OCI-M2 (cell line): Measurements from ENCODE around the gene CCDC141.
"Not testable (repeated sequence)": the region's sequence is repeated elsewhere in the genome, so short reads cannot be mapped to it uniquely, and the experiment has no call there.

Source experiments
- DNase-seq: peaks from one replicate; lab custom pipeline; 2025; ENCODE audit not compliant: unreplicated experiment; lab: John Stamatoyannopoulos, UW

The CCDC141 gene

DNA sequence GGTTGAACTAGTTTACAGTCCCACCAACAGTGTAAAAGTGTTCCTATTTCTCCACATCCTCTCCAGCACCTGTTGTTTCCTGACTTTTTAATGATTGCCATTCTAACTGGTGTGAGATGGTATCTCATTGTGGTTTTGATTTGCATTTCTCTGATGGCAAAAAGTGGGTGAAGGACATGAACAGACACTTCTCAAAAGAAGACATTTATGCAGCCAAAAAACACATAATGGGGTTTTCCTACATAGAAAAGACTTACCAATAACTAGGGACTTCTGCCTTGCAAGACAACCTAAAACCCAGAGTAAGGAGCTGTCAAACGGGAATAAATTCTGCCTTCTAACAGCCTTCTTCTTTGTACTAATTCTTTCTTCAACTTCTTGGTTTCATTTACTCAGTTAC is 4.3 kb downstream of the CCDC141 start:
- not testable (repeated sequence) for DNase-seq

DNA sequence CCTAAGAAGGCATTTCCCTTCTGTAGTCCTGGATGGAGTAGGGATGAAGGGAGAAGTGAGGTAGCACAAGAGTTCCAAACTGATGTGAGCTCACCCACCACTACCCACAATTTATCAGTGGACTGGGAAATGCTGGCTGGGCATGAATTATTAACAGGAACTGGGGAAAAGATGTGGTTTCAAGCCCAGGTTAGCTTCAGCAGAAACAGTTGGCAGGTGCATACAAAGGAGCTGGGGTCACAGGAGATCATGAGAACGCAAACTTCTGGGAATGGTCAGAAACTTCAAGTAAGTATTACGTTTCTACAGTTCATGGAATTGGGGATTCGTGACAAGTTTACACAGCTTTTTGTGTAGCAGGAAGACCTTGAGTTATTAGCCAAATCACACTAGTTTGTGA is 5.4 kb downstream of the CCDC141 start:
- no peak for DNase-seq

DNA sequence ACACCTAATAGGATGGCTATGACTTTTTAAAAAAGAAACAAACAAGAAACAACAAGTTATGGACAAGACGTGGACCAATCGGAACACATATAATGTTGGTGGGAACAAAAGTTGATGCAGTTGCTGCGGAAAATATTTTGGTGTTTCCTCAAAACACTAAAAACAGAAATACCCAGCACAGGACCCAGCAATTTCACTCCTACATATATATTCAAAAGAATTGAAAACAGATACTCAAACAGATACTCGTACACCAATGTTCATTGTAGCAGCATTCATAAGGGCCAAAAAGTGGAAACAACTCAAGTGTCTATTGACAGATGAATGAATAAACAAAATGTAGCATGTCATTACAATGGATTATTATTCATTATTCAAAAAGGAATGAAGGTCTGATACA is 12.1 kb downstream of the CCDC141 start:
- DNase-seq: no peak

DNA sequence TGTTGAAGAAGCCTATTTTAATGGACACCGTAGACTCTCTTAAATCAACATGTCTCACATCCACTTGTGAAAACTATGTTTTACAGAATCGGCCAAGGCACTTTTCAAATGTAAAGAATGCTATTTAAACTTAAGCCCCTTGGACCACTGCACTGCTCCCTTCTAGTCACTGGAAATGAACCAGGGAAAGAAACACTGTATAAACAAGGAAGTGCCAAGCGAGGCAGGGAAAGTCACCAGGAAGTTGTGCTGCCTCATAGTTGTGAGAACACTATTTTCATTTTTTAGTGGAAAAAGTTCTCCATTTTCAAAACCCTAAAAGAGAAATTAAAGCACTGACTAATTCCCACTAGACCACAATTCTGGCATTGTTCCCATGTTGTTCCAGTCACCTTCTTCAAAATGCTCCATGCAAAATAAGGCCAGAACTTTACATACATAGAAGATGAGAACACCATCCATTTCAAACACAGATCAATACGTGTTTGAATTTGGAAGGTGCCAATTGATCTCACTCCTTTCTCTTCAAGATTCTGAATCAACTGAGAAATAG is 13.5 kb downstream of the CCDC141 start:
- no peak for DNase-seq

DNA sequence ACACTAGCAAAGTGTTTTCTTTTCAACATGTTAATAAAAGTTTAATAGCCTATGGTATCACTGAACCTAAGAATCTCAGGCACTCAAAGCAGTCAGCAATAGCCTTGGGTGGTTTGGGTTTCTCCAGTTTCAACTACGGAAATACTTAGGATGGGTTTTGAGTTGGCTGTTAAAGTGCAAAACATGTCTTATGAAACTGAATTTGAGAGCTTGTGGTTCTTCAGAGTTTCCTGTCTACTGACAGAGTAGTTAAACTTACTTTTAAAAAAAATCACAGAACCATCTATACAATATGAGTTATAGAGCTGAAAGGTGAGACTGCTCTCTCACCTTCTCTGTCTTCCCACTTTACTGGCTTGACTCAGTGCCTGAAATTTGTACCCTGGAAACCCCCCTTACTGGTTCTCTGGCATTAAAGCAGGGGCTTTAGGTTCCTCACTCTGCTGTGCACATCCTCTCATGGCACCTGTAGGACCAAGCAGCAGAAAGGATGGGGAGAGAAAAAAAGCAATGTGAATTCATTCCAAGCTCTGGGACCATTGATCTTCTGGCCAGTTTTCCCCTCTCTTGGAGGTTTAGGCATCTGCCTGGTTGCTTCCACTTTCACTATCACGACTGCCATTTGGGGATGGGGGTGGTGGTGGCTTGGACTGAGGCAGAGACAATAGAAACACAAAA is 18.1 kb downstream of the CCDC141 start:
- no peak for DNase-seq

DNA sequence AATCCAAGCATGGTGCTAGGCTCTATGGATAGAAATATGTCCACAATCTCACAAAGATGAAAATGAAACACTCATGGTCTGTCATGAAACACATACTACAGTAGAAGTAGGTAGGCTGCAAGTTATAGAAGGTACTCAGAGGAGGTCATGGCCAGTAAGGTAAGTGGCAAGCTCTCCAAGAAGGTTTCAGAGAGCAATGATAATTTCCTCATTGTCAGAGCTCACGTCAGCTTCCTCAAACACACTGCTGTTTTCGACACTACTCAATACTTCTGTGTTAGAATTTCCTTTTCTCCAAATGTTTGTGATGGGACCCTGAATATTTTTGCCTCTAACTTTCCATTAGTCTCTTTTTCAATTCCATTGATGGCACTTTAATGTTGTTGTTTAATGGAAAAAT is 25.5 kb downstream of the CCDC141 start:
- DNase-seq: no peak

DNA sequence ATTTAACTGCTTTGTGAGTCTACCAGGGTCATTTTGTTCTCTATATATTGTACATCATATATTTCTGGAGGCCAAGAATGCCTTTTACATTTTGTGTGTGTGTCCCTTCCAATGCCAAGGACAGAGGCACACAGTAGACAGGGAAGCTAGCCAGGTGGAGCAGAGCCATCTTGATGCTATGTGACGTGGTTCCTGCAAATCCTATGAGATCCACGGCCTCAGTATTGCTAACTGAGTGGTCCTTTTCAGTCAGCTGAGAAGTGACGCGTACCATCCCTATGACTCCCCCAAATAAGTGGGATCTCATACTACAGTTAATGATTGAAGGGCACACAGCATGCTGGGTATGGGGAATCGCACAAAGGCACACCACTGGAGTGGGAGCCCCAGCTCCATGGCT is 27.3 kb downstream of the CCDC141 start:
- no peak for DNase-seq

DNA sequence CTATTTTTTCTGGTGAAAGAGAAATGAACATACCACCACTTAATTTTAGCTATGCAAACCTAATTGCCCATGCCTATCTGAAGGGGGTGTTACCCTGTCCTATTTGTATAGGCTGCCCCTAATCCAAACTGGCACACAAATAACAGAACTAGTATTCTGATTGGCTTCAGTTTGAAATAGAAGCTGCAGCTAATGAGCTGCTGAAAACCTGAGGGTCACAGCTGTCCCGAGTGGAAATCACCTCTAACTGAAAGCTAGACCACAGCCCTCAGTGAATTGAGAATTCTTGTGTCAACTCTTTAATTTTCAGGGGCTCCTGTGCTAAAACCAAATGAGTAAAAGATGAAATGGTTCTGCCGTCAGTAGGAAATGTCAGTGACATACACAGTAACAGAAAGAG is 28.7 kb downstream of the CCDC141 start:
- DNase-seq: no peak

DNA sequence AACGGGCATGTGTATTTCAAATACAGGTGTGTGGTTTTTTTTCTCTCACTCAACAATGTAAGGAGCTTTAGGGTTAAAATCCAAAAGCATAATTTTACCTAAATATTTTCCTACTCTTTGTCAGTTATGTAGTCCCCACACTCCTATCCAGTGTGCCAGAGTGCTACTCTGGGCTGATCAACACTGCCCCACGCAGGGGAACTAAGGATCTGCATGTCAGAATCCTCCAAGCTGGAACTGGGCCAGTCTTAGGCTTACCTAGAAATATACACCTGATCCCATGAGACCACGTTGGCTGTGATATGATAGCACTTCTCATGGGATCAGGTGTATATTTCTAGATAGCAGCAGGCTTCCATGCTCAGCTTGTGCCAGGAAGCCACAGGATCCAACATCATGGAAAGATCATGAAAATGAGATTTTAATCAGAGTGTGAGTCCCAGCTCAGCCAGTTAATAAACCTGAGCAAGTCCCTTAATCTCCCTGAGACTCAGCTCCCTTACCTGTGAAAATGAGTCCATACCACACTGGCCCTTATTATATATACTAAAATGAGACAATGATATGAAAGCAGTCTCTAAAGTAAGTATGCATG is 29.7 kb downstream of the CCDC141 start:
- DNase-seq: no peak

DNA sequence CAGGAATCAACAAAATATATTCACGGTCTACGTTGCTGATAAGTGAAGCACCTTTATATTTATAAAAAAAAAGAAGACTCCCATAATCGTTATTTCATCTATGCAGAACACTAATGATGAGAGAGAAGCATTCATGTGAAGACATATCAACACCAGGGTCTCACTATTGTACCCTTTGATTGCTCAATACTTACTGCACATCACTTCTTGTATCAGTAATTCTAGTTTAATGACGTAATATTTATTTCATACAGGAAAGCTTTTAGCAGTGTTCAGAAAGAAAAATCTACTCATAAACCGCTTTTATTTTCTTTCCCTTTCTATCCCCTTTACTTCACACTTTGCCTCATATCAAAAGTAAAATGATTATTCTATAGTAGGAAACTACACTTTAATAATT is 30.7 kb downstream of the CCDC141 start:
- DNase-seq: no peak

DNA sequence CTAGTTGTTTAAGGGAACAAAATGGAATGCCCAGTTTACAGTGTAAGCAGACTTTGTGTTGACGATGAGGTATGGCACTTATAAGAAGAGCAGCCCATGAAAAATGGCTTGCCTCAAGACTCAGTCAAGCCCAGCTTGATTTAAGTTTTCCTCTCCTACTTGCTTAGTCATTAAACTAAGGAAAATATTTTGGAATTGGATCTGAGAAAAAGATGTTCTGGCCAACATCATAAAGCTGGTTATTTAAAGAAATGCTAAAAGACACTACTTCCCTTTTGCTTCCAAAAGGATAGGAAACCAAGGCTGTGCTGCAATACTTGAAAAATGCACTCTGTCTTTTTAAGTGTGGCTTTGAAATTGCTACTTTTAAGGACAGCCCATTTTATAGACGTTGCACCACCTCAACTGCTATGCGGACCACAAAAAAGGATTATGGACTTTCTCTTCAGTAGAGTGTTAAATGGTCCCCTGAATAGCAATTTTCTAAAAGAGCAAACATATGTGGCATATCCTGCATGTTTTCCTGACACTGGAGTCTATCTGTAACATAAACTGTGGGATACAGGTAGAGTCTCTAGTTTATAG is 32.1 kb downstream of the CCDC141 start:
- no peak for DNase-seq

DNA sequence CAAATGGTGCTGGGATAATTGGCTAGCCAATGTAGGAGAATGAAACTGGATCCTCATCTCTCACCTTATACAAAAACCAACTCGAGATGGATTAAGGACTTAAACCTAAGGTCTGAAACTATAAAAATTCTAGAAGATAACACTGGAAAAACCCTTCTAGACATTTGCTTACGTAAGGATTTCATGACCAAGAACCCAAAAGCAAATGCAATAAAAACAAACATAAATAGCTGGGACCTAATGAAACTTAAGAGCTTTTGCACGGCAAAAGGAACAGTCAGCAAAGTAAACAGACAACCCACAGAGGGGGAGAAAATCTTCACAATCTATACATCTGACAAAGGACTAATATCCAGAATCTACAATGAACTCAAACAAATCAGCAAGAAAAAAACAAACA is 35.7 kb downstream of the CCDC141 start:
- not testable (repeated sequence) for DNase-seq

DNA sequence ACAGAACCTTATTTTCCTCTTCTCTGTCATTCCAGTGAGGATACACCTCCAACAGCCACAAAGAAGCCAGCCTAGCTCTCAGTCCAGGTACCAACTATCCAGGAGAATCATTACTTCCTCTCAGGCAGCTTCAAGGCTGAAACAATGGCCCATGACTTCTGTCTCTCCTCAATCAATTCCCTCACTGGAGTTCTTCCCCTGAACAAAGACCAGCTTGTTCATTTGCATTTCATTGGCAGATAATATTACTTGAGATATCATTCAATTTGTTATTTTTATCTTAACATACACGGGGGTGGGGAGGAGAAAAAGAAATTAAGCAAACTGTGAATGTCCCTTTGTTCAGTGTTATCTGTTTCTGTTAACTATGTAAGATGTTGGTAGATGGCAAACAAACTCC is 44.0 kb downstream of the CCDC141 start:
- DNase-seq: no peak

DNA sequence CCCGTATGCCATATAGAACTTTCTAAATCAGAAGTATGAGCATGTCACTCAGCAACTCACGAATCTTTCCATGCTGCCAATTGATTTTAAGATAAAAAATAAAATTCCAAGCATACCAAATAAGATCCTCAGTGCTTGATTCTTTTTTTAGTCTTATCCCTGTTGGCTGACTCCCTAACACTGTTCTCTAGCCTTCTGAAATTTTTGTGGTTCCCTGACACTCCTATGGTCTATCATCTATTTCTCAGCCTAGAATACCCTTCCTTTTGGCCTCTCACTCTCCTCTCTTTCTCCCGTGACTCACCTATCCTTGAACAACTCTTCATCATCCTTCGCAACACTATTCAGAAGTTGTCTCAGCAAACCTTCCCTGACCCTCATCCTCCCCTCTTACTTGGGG is 50.5 kb downstream of the CCDC141 start:
- no peak for DNase-seq

DNA sequence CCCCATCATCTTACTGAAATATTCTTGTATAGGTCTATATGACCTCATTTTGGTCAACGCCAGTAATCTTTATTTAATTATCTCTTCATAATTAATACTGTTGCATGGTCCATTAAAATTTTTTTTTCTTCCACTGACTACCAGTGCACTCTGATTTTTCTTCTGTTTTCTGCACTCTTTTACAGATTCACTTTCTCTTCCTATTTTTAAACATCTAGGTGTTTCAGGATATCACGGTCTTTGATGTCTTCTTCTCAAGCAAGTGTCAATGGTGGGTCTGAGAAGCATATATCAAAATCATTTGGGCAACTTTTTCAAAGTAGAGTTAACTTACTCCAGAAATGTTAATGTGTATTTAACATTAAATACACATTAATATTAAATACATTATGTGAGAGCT is 51.4 kb downstream of the CCDC141 start:
- DNase-seq: no peak

DNA sequence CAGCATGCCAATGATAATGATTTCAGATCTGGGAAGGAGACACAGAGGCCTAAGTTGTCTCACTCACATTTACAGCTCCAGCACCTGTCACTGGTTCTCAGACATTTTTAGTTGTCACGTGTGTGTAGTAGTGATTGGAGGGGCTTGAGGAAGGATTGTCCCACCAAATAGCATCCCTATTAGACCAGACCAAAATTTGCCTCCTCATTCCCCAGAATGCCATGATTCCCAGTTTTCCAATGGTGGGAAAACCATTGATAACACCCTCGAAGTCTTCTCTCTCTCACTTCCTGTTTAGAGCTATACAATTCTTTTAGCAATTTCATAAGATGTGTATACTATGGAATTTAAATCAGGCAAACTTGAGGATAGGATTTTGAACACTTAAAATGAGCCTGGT is 52.5 kb downstream of the CCDC141 start:
- DNase-seq: no peak

DNA sequence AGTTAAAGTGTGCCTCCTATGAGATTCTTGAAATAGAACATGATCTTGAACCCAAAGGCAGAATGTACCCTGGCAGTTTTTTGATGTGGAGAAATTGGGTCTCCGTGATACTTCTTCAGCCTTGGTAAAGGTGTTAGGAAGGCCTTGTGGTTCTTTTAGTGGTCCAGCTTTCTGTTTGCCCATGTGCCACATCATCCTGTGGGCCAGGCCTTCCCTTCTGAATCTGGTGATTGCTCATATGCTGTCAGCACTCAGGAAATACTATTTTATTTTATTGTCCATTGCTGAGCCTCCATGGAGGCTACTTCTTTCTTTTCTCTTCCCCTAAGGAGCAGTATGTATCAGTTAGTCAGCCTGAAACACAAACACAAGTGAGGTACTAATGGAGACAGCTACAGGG is 52.9 kb downstream of the CCDC141 start:
- DNase-seq: no peak

DNA sequence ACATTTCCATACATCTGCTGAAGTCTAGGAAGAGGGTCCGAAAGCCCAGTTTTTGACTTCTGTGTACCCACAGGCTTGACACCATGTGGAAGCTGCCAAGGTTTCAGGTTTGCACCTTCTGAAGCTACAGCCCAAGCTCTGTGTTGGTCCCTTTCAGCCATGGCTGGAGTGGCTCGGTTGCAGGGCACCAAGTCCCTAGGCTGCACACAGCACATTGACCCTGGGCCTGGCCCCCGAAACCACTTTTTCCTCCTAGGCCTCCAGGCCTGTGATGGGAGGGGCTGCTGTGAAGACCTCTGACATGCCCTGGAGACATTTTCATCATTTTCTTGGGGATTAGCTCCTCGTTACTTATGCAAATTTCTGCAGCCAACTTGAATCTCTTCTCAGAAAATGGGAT is 55.7 kb downstream of the CCDC141 start:
- no peak for DNase-seq

DNA sequence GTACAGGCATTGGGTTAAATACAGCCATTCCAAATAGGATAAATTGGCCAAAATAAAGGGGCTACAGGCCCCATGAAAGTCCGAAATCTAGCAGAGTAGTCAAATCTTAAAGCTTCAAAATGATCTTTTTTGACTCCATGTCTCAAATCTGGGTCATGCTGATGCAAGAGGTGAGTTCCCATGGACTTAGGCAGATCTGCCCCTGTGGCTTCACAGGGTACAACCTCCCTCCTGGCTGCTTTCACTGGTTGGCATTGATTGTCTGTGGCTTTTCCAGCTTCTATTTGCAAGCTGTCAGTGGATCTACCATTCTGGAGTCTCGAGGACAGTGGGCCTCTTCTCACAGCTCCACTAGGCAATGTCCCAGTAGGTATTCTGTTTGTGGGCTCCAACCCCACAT is 56.1 kb downstream of the CCDC141 start:
- no peak for DNase-seq

DNA sequence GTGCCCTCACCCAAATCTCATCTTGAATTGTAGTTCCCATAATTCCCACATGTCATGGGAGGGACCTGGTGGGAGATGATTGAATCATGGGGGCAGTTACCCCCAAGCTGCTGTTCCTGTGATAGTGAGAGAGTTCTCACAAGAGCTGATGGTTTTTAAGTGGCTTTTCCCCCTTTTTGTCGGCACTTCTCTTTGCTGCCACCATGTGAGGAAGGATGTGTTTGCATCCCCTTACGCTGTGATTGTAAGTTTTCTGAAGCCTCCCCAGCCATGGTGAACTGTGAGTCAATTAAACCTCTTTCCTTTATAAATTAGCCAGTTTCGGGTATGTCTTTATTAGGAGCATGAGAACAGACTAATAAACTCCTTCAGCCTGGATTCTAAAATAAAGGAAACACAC is 57.2 kb downstream of the CCDC141 start:
- not testable (repeated sequence) for DNase-seq

DNA sequence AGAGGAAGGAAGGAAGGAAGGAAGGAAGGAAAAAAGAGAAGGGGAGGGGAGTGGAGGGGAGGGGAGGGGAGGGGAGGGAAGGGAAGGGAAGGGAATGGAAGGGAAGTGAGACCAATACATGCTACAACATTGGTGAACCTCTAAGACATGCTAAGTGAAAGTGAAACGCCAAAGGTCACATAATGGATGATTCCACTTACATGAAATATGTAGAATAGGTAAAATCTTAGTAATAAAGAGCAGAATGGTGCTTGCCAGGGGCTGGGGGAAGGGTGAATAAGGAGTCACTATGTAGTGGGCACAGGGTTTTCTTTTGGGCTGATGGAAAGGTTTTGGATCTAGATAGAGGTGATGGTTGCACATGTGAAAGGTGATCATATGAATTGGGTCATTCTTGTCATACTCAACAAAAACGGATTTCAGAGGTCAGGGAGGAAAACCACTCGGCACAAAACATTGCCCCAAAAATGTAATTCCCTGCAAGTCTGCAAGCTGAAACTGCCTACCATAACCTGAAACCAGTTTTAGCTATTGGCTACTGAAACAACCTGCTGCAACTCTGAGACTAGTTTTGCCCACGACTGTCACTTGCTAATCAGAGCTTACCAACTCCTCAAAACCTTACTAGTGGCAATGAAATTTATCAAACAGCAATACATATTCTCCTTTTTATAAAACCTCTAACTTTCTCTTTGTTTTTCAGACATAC is 59.2 kb downstream of the CCDC141 start:
- no peak for DNase-seq

DNA sequence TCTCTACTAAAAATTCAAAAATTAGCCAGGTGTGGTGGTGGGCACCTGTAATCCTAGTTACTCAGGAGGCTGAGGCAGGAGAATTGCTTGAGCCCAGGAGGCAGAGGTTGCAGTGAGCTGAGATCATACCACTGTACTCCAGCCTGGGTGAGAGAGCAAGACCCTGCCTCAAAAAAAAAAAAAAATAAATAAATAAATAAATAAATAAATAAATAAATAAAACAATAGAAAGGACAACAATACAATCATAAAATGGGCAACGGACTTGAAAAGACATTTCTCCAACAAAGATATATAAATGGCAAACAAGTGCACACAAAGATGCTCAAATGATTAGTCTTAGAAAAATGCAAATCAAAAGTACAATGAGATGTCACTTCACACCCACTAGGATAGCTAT is 60.5 kb downstream of the CCDC141 start:
- DNase-seq: not testable (repeated sequence)
